H1 (cell line): ENCODE data around the gene ANKRD29. TPM values are rescaled to one million over a fixed set of nuclear protein-coding genes. Genes with fewer than 3 reads are reported as not detected.

Source experiments
- CTCF ChIA-PET: fragments of 300-600 bp; sonication (Branson Sonifier 250); formaldehyde crosslinking; loops from one replicate; lab custom pipeline; 2021; ENCODE audit not compliant: partially characterized antibody; lab: Charles Lee
- POLR2A ChIA-PET: fragments of 300-600 bp; sonication (Branson Sonifier 250); formaldehyde crosslinking; loops from one replicate; lab custom pipeline; 2021; ENCODE audit warnings: inconsistent platforms; ENCODE audit not compliant: partially characterized antibody; lab: Charles Lee
- DNase-seq, 2 experiments: peaks; one replicate each; pipeline versions ENCODE4 v3.0.0 to v3.0.0-alpha.2; 2010 to 2022; ENCODE audit warnings: low spot score in 2 of 2, low read depth in 1 of 2, mixed read lengths in 1 of 2
- FAIRE-seq: peaks from 2 replicates; lab custom pipeline; 2011; peaks lifted over from hg19 to GRCh38; lab: Jason Lieb, UNC
- H2AFZ ChIP-seq: 2 replicates; pipeline ENCODE4 v1.8.1; 2012; ENCODE audit warnings: low read length, inconsistent platforms
- H2AK5ac ChIP-seq: 2 replicates; pipeline ENCODE4 v1.6.1; 2013; ENCODE audit warnings: low read depth, low read length
- H2BK120ac ChIP-seq: replicated peaks from 2 replicates; pipeline ENCODE3; 2013; ENCODE audit warnings: low read depth, low read length, inconsistent platforms
- H2BK12ac ChIP-seq: 2 replicates; pipeline ENCODE4 v1.6.1; 2013; ENCODE audit warnings: low read depth, low read length
- H2BK15ac ChIP-seq: 2 replicates; pipeline ENCODE4 v1.6.1; 2013; ENCODE audit warnings: low read length
- H2BK20ac ChIP-seq: 2 replicates; pipeline ENCODE4 v1.6.1; 2013; ENCODE audit warnings: low read length
- H2BK5ac ChIP-seq: 2 replicates; pipeline ENCODE4 v1.6.1; 2013; ENCODE audit warnings: low read depth, low read length
- H3K14ac ChIP-seq: 2 replicates; pipeline ENCODE4 v1.6.1; 2013; ENCODE audit warnings: inconsistent platforms; ENCODE audit not compliant: insufficient read length
- H3K18ac ChIP-seq: 2 replicates; pipeline ENCODE4 v1.6.1; 2013; ENCODE audit warnings: low read length; ENCODE audit errors: extremely low read depth
- H3K23ac ChIP-seq: 2 replicates; pipeline ENCODE4 v1.6.1; 2013; ENCODE audit warnings: inconsistent platforms; ENCODE audit not compliant: insufficient read length
- H3K23me2 ChIP-seq: 2 replicates; pipeline ENCODE4 v1.6.1; 2013; ENCODE audit warnings: low read depth, low read length
- H3K27ac ChIP-seq: 2 replicates; pipeline ENCODE4 v1.6.1; 2011; ENCODE audit warnings: low read depth, low read length, inconsistent platforms
- H3K27me3 ChIP-seq, 4 experiments: replicated peaks in 1 of 4; 1 replicate in 1 of 4; 2 replicates in 3 of 4; pipeline versions ENCODE4 v1.6.1 to v1.8.1; 2011 to 2013; ENCODE audit warnings: low read length in 3 of 4, mild to moderate bottlenecking in 3 of 4, inconsistent platforms in 2 of 4, mixed read lengths in 2 of 4, moderate library complexity in 1 of 4; ENCODE audit not compliant: control insufficient read depth in 3 of 4, insufficient read depth in 3 of 4; ENCODE audit errors: extremely low read depth in 1 of 4
- H3K36me3 ChIP-seq, 4 experiments: 2 replicates each; pipeline versions ENCODE4 v1.6.1 to v1.8.1; 2011 to 2013; ENCODE audit warnings: mild to moderate bottlenecking in 4 of 4, low read length in 3 of 4, moderate library complexity in 2 of 4, control low read depth in 1 of 4, inconsistent platforms in 1 of 4; ENCODE audit not compliant: insufficient read depth in 4 of 4, control insufficient read depth in 2 of 4
- H3K4ac ChIP-seq: replicated peaks from 2 replicates; pipeline ENCODE3; 2013; ENCODE audit warnings: low read length, low read depth, mixed read lengths, inconsistent platforms; ENCODE audit not compliant: insufficient read length
- H3K4me1 ChIP-seq, 4 experiments: replicated peaks in 1 of 4; 1 replicate in 1 of 4; 2 replicates in 3 of 4; pipeline versions ENCODE4 v1.6.1 to v1.8.1; 2011 to 2013; ENCODE audit warnings: low read length in 3 of 4, inconsistent platforms in 2 of 4, mixed read lengths in 1 of 4; ENCODE audit not compliant: insufficient read depth in 4 of 4, control insufficient read depth in 3 of 4
- H3K4me2 ChIP-seq, 2 experiments: 2 replicates each; pipeline versions ENCODE4 v1.6.1 to v1.8.1; 2011 to 2013; ENCODE audit warnings: low read depth in 2 of 2, low read length in 2 of 2, control low read depth in 1 of 2, inconsistent platforms in 1 of 2, mild to moderate bottlenecking in 1 of 2; ENCODE audit not compliant: insufficient read depth in 1 of 2
- H3K4me3 ChIP-seq, 4 experiments: fragments of 200-600, 300-600 bp in 1 of 4; sonication (generic), shearing (Covaris generic), sonication (Bioruptor Twin) in 1 of 4; 2 replicates each; pipeline versions ENCODE4 v1.5.1 to v1.8.1; 2011 to 2016; ENCODE audit warnings: low read length in 4 of 4, low read depth in 3 of 4, control low read depth in 2 of 4, inconsistent platforms in 2 of 4, mild to moderate bottlenecking in 2 of 4, mixed read lengths in 1 of 4, moderate library complexity in 1 of 4; ENCODE audit not compliant: insufficient read depth in 2 of 4; ENCODE audit errors: extremely low read depth in 1 of 4
- H3K56ac ChIP-seq: replicated peaks from 2 replicates; pipeline ENCODE3; 2013; ENCODE audit warnings: low read depth, mild to moderate bottlenecking, mixed read lengths, low read length, inconsistent platforms; ENCODE audit not compliant: insufficient read length
- H3K79me1 ChIP-seq: 2 replicates; pipeline ENCODE4 v1.6.1; 2013; ENCODE audit warnings: low read depth, low read length, control low read depth
- H3K79me2 ChIP-seq, 2 experiments: 2 replicates each; pipeline versions ENCODE4 v1.6.1 to v1.8.1; 2012 to 2013; ENCODE audit warnings: low read length in 2 of 2, mild to moderate bottlenecking in 2 of 2, inconsistent platforms in 1 of 2; ENCODE audit not compliant: insufficient read depth in 2 of 2, control insufficient read depth in 1 of 2
- H3K9ac ChIP-seq, 4 experiments: replicated peaks in 1 of 4; 1 replicate in 1 of 4; 2 replicates in 3 of 4; pipeline versions ENCODE4 v1.6.1 to v1.8.1; 2011 to 2013; ENCODE audit warnings: low read depth in 3 of 4, low read length in 3 of 4, control low read depth in 2 of 4, mild to moderate bottlenecking in 2 of 4, moderate library complexity in 2 of 4, inconsistent platforms in 1 of 4; ENCODE audit errors: extremely low read depth in 1 of 4
- H3K9me3 ChIP-seq, 2 experiments: 2 replicates each; pipeline versions ENCODE4 v1.6.1 to v1.8.1; 2012 to 2013; ENCODE audit warnings: mild to moderate bottlenecking in 2 of 2, moderate library complexity in 2 of 2, control low read depth in 1 of 2, inconsistent platforms in 1 of 2, low read depth in 1 of 2, low read length in 1 of 2, mixed read lengths in 1 of 2; ENCODE audit not compliant: insufficient read depth in 2 of 2
- H4K20me1 ChIP-seq, 2 experiments: replicated peaks in 1 of 2; 2 replicates each; pipeline versions ENCODE3 to v1.8.1; 2011 to 2013; ENCODE audit warnings: inconsistent platforms in 2 of 2, low read length in 2 of 2, mild to moderate bottlenecking in 1 of 2; ENCODE audit not compliant: insufficient read depth in 2 of 2, control insufficient read depth in 1 of 2
- H4K5ac ChIP-seq: 2 replicates; pipeline ENCODE4 v1.6.1; 2013; ENCODE audit warnings: low read length, low read depth, mixed read lengths, inconsistent platforms; ENCODE audit not compliant: insufficient read length
- H4K8ac ChIP-seq: 2 replicates; pipeline ENCODE4 v1.8.0; 2013; ENCODE audit warnings: mild to moderate bottlenecking, moderate library complexity, low read length, inconsistent platforms; ENCODE audit not compliant: insufficient read depth; ENCODE audit errors: extremely low read depth
- H4K91ac ChIP-seq: replicated peaks from 2 replicates; pipeline ENCODE3; 2013; ENCODE audit warnings: low read length, mixed read lengths, inconsistent platforms; ENCODE audit not compliant: insufficient read length
- CBX5 ChIP-seq: fragments of 300-800, 300-1000 bp; sonication (generic); IDR thresholded peaks from 2 replicates; pipeline ENCODE4 v1.7.1; 2016; ENCODE audit warnings: antibody characterized with exemption, low read length, low read depth
- CBX8 ChIP-seq: fragments of 300-800, 300-1000 bp; sonication (generic); IDR thresholded peaks from 2 replicates; pipeline ENCODE4 v1.7.1; 2016; ENCODE audit warnings: low read depth, low read length, borderline replicate concordance
- JUN ChIP-seq: IDR thresholded peaks from 2 replicates; pipeline ENCODE4 v1.6.1; 2011; ENCODE audit warnings: low read depth, mild to moderate bottlenecking, improper control_type of control experiment, low read length
- NANOG ChIP-seq: IDR thresholded peaks from 2 replicates; pipeline ENCODE4 v1.6.1; 2011; ENCODE audit warnings: low read length, low read depth, mild to moderate bottlenecking, inconsistent platforms; ENCODE audit not compliant: insufficient read depth, poor library complexity, severe bottlenecking
- PHF8 ChIP-seq: fragments of 200-600 bp; sonication (generic); conservative IDR thresholded peaks from 2 replicates; pipeline ENCODE4 v1.7.1; 2012; ENCODE audit warnings: low read depth, mild to moderate bottlenecking, inconsistent platforms, low read length, moderate library complexity
- WGBS, 2 experiments: shearing (Covaris generic) in 1 of 2; methylation state at CpG; one replicate each; pipeline versions ENCODE4 v1.1.6 to v1.1.7; 2013 to 2015; ENCODE audit warnings: low lambda C conversion rate in 2 of 2, mixed read lengths in 2 of 2, inconsistent platforms in 1 of 2, low coverage in 1 of 2, missing lambda C conversion rate in 1 of 2; ENCODE audit not compliant: insufficient replicate concordance in 2 of 2, insufficient coverage in 1 of 2, insufficient read length in 1 of 2; ENCODE audit errors: extremely low coverage in 1 of 2, missing lambda C conversion rate in 1 of 2; 5-methylcytosine and 5-hydroxymethylcytosine counted together
- polyA plus RNA-seq, 7 experiments: library from polyadenylated mRNA; depleted of rRNA in 3 of 7; stranded (reverse) in 5 of 7; unstranded in 2 of 7; fragments of >200 nt in 5 of 7; fragments of 200-250 nt in 2 of 7; gene quantifications; 1 replicate in 5 of 7; 2 replicates in 1 of 7; 4 replicates in 1 of 7; pipeline versions ENCODE4 v1.2.1 to v1.2.3, GENCODE V29; 2011 to 2013; ENCODE audit warnings: missing spikeins in 2 of 7, mixed read lengths in 2 of 7
- total RNA-seq: library from RNA; stranded (reverse); fragmentation: NEBNext Ultra II Directional; extraction: Animal tissue kit (Norgen Biotek cat#: 25700); gene quantifications from 2 replicates; pipeline ENCODE4 v1.2.1, GENCODE V29; 2021
- TF ChIP-seq, protein P1 (sequence below), 3 experiments: IDR thresholded peaks; 1 replicate in 2 of 3; 2 replicates in 1 of 3; pipeline versions ENCODE4 v1.5.1 to v1.6.1; 2011; ENCODE audit warnings: low read length in 3 of 3, mild to moderate bottlenecking in 3 of 3, inconsistent platforms in 2 of 3, low read depth in 1 of 3, moderate library complexity in 1 of 3; ENCODE audit not compliant: insufficient read depth in 1 of 3; ENCODE audit errors: control extremely low read depth in 1 of 3
- TF ChIP-seq, protein P2 (sequence below): IDR thresholded peaks from 2 replicates; pipeline ENCODE4 v1.6.1; 2011; ENCODE audit warnings: low read depth, mild to moderate bottlenecking, low read length; ENCODE audit not compliant: insufficient read depth

Gene ANKRD29
- total and polyA plus RNA-seq, 2 of the 8 experiments (the other 6 are each of a cell fraction or from before 2014, with no cell fraction given): 3.0 to 7.3 TPM

DNA sequence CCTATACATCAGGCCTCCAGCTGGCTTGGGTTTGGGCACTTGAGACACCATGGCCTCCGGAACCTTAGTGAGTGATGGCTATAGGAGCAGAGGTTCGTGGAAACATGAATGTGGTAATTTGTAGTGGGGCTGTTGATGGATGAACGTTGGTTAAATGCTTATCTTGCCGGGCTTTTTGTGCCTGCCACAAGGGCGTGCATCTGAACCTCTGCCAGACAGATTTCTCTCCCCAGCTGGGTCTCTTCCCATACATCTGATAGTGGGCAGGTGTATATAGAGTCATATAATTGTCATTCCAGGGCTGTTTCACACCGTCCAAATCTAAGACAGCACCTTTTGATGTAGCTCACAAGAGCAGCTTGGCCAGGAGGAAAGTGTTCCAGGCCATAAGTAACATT, 41.3 kb upstream of the ANKRD29 start:
- H3K9ac ChIP-seq: no peak overlapping the region
- DNase-seq (no peak), FAIRE-seq (no peak)
- H4K8ac ChIP-seq: no peak overlapping the region
- H2BK12ac ChIP-seq: no peak overlapping the region
- no peak overlapping the region for H3K4ac ChIP-seq
- ChIA-PET POLR2A (interaction anchor here (0.5 to 1.9 kb wide), 3 partner anchors 24 to 1040 kb away, joined by 3 to 6 read pairs (median 3); no protein-coding TSS in a partner anchor), CTCF (interaction anchor here (0.6 to 3.1 kb wide), 22 partner anchors 9 to 215 kb away, joined by 3 to 30 read pairs (median 4); no protein-coding TSS in a partner anchor)
- no peak overlapping the region for H2BK15ac ChIP-seq
- H4K91ac ChIP-seq: no peak overlapping the region
- no peak overlapping the region for H3K4me2 ChIP-seq
- no peak overlapping the region for H2AK5ac ChIP-seq
- no peaks in the 10 kb centered on the region for H3K79me2 ChIP-seq
- no peak overlapping the region for H3K18ac ChIP-seq
- WGBS, 2 experiments: 74% methylated on average over 6 of the region's 6 CpGs; no CpG with 5 or more reads in 1 of the 2 experiments
- H2BK20ac ChIP-seq: no peak overlapping the region
- no peaks in the 10 kb centered on the region for H3K36me3 ChIP-seq
- no peak overlapping the region for H3K14ac ChIP-seq
- no peak overlapping the region for H2BK120ac ChIP-seq
- no peaks in the 10 kb centered on the region for H3K4me1 ChIP-seq
- no peak overlapping the region for H4K5ac ChIP-seq
- no peaks in the 10 kb centered on the region for H3K23me2 ChIP-seq
- H2BK5ac ChIP-seq: no peak overlapping the region
- H3K27ac ChIP-seq: no peak overlapping the region
- no peak overlapping the region for H2AFZ ChIP-seq
- H3K9me3 ChIP-seq: peaks cover 0 to 3% of the 10 kb centered on the region in 2 experiments; a peak in 1 of 4 replicates
- no peak overlapping the region for H3K23ac ChIP-seq
- no peak overlapping the region for H3K4me3 ChIP-seq
- no peaks in the 10 kb centered on the region for H3K79me1 ChIP-seq
- H4K20me1 ChIP-seq: no peaks in the 10 kb centered on the region
- no peaks in the 10 kb centered on the region for H3K27me3 ChIP-seq
- no peak overlapping the region for H3K56ac ChIP-seq
- no peak for TF ChIP-seq CBX8
- TF ChIP-seq PHF8: no peak
- TF ChIP-seq, protein P1, sequence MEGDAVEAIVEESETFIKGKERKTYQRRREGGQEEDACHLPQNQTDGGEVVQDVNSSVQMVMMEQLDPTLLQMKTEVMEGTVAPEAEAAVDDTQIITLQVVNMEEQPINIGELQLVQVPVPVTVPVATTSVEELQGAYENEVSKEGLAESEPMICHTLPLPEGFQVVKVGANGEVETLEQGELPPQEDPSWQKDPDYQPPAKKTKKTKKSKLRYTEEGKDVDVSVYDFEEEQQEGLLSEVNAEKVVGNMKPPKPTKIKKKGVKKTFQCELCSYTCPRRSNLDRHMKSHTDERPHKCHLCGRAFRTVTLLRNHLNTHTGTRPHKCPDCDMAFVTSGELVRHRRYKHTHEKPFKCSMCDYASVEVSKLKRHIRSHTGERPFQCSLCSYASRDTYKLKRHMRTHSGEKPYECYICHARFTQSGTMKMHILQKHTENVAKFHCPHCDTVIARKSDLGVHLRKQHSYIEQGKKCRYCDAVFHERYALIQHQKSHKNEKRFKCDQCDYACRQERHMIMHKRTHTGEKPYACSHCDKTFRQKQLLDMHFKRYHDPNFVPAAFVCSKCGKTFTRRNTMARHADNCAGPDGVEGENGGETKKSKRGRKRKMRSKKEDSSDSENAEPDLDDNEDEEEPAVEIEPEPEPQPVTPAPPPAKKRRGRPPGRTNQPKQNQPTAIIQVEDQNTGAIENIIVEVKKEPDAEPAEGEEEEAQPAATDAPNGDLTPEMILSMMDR (IDR thresholded peaks at IDR 0.05; ENCODE audit: control extremely low read depth in 1 of 3, insufficient read depth in 1 of 3, low read depth in 1 of 3, low read length in 3 of 3): no peak
- TF ChIP-seq, protein P2, sequence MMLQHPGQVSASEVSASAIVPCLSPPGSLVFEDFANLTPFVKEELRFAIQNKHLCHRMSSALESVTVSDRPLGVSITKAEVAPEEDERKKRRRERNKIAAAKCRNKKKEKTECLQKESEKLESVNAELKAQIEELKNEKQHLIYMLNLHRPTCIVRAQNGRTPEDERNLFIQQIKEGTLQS: no peak
- no peak for TF ChIP-seq NANOG
- no peak for TF ChIP-seq CBX5
- TF ChIP-seq JUN: no peak
